Measurements from ENCODE around the gene PASD1.

The PASD1 gene

GRCh38 chrX:151679798-151680402 lies 116.4 kb downstream of the PASD1 start:
- no peak for DNase-seq (ENCODE audit: extremely low read depth, low read depth)
- TF ChIP-seq CTCF (IDR thresholded peaks at IDR 0.05; ENCODE audit: low read depth, low read length, missing control alignments) = no peak
- H3K4me3 ChIP-seq (replicated peaks; ENCODE audit: low read depth, low read length) = no peak overlapping the region

DNA sequence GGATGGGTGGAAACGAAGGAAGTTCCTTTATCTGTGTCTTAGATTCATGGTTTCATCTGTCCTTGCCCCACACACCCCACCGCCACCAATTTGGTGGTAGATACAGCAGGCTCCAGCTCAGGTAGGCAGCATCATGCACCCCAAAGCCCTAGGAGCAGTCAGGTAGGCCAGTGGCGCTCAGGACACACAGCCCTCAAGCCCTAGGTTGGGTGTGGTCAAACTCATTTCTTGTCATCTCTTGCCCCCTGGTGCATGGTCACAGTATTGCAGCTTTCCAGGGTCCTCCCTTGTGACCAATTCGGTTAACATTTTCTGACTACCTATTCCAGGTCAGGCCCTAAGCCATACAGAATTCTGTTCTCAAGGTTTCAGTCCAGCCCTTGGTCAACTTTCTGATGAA lies 117.3 kb downstream of the PASD1 start:
- peak; percentile 55 for TF ChIP-seq CTCF (IDR thresholded peaks at IDR 0.05; ENCODE audit: low read depth, low read length, missing control alignments)

DNA sequence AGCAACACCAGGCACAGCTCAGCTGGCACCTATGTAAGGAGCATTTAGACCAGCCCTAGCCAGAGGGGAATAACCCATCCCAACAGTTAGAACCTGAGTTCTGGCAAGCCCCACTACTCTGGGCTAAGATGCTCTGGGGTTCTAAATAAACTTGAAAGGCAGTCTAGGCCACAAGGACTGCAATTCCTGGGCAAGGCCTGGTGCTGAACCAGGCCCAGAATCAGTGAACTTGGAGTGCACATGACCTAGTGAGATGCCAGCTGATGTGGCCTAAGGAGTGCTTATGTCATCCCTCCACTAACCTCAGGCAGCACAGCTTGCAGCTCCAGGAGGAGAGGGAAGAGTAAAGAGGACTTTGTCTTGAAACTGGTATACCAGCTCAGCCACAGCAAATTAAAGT lies 124.2 kb downstream of the PASD1 start:
- TF ChIP-seq CTCF (IDR thresholded peaks at IDR 0.05; ENCODE audit: low read depth, low read length, missing control alignments) = no peak
- no peak for DNase-seq (ENCODE audit: extremely low read depth, low read depth)
- H3K4me3 ChIP-seq (replicated peaks; ENCODE audit: low read depth, low read length) = no peak overlapping the region

More for the DNA sequence above, 117.3 kb downstream of the PASD1 start:
- no peak for DNase-seq (ENCODE audit: extremely low read depth, low read depth)
- H3K4me3 ChIP-seq (replicated peaks; ENCODE audit: low read depth, low read length) = no peak overlapping the region

DNA sequence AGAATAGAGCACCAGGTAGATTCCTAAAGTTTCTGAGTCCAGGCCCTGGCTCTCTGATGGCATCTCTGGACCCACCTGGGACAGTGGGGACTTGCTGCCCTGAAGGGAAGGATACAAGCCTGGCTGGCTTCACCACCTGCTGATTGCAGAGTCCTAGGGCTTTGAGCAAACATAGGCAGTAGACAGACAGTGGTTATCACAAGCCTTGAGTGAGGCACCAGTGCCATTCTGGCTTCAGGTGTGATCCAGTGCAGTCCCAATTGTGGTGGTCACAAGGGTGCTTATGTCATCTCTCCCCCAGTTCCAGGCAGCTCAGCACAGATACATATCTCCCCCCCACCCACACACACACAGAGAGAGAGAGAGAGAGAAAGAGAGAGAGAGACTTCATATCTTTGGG lies 125.2 kb downstream of the PASD1 start:
- DNase-seq (ENCODE audit: extremely low read depth, low read depth) = no peak
- no peak overlapping the region for H3K4me3 ChIP-seq (replicated peaks; ENCODE audit: low read depth, low read length)
- TF ChIP-seq CTCF (IDR thresholded peaks at IDR 0.05; ENCODE audit: low read depth, low read length, missing control alignments) = no peak

- H3K4me3 ChIP-seq (replicated peaks; ENCODE audit: low read depth, low read length) = no peak overlapping the region
- TF ChIP-seq CTCF (IDR thresholded peaks at IDR 0.05; ENCODE audit: low read depth, low read length, missing control alignments) = no peak
- no peak for DNase-seq (ENCODE audit: extremely low read depth, low read depth)
These were observed 129.3 kb downstream of the PASD1 start for GRCh38 chrX:151692825-151693224.

DNA sequence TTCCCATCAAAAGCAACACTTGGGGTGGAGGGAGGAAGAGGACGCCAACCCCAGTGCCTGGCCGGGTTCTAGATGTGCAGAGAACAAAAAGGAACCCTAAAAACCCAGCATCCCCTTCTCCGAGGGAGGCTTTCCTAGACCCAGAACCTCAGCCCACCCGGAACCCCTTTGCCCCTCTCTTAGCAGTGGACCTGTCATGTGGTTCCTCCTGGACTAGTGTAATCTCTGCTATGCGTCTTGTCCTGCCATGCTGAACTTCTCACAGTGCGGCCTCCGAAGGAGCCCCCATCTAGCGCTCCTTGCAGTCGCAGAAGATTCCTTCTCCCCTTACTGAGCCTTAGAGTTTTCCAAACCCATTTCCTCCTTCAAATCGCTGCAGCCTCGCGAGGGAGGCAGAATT lies 130.6 kb downstream of the PASD1 start:
- H3K4me3 ChIP-seq (replicated peaks; ENCODE audit: low read depth, low read length) = no peak overlapping the region

More for the DNA sequence above, 130.6 kb downstream of the PASD1 start:
- no peak for DNase-seq (ENCODE audit: extremely low read depth, low read depth)
- TF ChIP-seq CTCF (IDR thresholded peaks at IDR 0.05; ENCODE audit: low read depth, low read length, missing control alignments) = no peak
